Uterus (tissue), 2 donors: ENCODE results near the gene LRP1.

Experiments
- CTCF ChIP-seq, 4 experiments: fragments of 200-600 bp in 2 of 4; fragments of 450-650 bp in 2 of 4; sonication (generic) in 2 of 4; IDR thresholded peaks; one replicate each; pipeline ENCODE4 v1.5.1; 2016 to 2019; ENCODE audit warnings: antibody characterized with exemption in 4 of 4, mild to moderate bottlenecking in 2 of 4, moderate library complexity in 1 of 4
- POLR2A ChIP-seq, 2 donors: fragments of 450-650 bp; IDR thresholded peaks; one replicate each; pipeline ENCODE4 v1.6.1; 2016; ENCODE audit warnings: antibody characterized with exemption in 2 of 2, mild to moderate bottlenecking in 1 of 2, moderate library complexity in 1 of 2

- TF ChIP-seq CTCF (IDR thresholded peaks at IDR 0.05) (no peak), POLR2A (IDR thresholded peaks at IDR 0.05) (no peak)
Measured at GRCh38 chr12:57202321-57202720, 74.0 kb downstream of the LRP1 start.
